Calu3 (cell line): ENCODE measurements around the gene PLVAP. TPM values are rescaled to one million over a fixed set of nuclear protein-coding genes. Genes with fewer than 3 reads are reported as not detected.

Experiments
- BruUV-seq: library from RNA; stranded (reverse); fragments of 400-500 nt; replicated peaks from 2 replicates; lab custom pipeline; 2021; lab: Mats Ljungman, UMichigan
- CTCF ChIA-PET: fragments of 300-600 bp; sonication (Branson Sonifier 250); formaldehyde crosslinking; loops from one replicate; lab custom pipeline; 2022; ENCODE audit warnings: antibody characterized with exemption; lab: Charles Lee
- DNase-seq: peaks from one replicate; pipeline ENCODE4 v3.0.0; 2022
- H3K27ac Mint-ChIP-seq: one replicate; pipeline ENCODE4 v1.8.0; 2022; ENCODE audit warnings: mixed read lengths; ENCODE audit not compliant: unreplicated experiment
- H3K27me3 Mint-ChIP-seq: one replicate; pipeline ENCODE4 v1.8.0; 2022; ENCODE audit warnings: mixed read lengths; ENCODE audit not compliant: unreplicated experiment
- H3K36me3 Mint-ChIP-seq: one replicate; pipeline ENCODE4 v1.8.0; 2022; ENCODE audit warnings: mild to moderate bottlenecking, moderate library complexity, mixed read lengths; ENCODE audit not compliant: insufficient read depth, unreplicated experiment
- H3K4me1 Mint-ChIP-seq: one replicate; pipeline ENCODE4 v1.8.0; 2022; ENCODE audit warnings: mild to moderate bottlenecking, low read depth, mixed read lengths; ENCODE audit not compliant: unreplicated experiment
- H3K4me3 Mint-ChIP-seq: one replicate; pipeline ENCODE4 v1.8.0; 2022; ENCODE audit warnings: mild to moderate bottlenecking, low read depth, moderate library complexity, mixed read lengths; ENCODE audit not compliant: unreplicated experiment
- H3K9me3 Mint-ChIP-seq: one replicate; pipeline ENCODE4 v1.8.0; 2022; ENCODE audit warnings: low read depth, mixed read lengths; ENCODE audit not compliant: unreplicated experiment
- intact Hi-C: fragments of 100-400 bp; cut with micrococcal nuclease; formaldehyde crosslinking; loops from one replicate; pipeline ENCODE4 v1.10.0; 2022; ENCODE audit not compliant: unreplicated experiment
- total RNA-seq: library from RNA; stranded (reverse); gene quantifications from 2 replicates; pipeline ENCODE4 v1.2.3, GENCODE V29; 2022
- TF ChIP-seq, protein P1 (sequence below): fragments of 200-600 bp; IDR thresholded peaks from one replicate; pipeline ENCODE4 v1.8.0; 2022; ENCODE audit warnings: antibody characterized with exemption; ENCODE audit not compliant: unreplicated experiment

The PLVAP gene
- total RNA-seq, 1 experiment from 2014 or later, result not detected

DNA sequence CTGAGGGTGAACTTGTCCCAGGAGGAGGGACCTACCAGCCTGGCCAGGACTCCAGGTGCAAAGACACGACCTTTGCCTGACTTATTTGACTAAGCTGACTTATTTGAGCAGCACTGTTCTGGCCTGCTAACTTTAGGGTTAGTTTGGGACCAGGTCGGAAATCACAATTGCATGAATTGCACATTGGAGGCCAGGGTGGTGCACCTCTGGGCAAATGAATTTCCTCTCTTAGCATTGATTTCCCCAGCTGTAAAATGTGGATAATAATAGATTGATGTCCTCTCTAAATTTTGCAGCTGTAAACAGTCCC lies 29.7 kb upstream of the PLVAP start:
- H3K9me3 Mint-ChIP-seq, result no peaks in the 10 kb centered on the region
- DNase-seq, result no peak
- CTCF ChIA-PET, result no interaction called here
- H3K27ac Mint-ChIP-seq, result no peak overlapping the region
- no peaks in the 10 kb centered on the region for H3K4me1 Mint-ChIP-seq
- H3K4me3 Mint-ChIP-seq, result no peak overlapping the region
- H3K27me3 Mint-ChIP-seq, result peaks cover 6% of the 10 kb centered on the region
- BruUV-seq, result no TSS peak
- intact Hi-C loops, result no loop called here
- H3K36me3 Mint-ChIP-seq, result no peaks in the 10 kb centered on the region
- TF ChIP-seq, protein P1, sequence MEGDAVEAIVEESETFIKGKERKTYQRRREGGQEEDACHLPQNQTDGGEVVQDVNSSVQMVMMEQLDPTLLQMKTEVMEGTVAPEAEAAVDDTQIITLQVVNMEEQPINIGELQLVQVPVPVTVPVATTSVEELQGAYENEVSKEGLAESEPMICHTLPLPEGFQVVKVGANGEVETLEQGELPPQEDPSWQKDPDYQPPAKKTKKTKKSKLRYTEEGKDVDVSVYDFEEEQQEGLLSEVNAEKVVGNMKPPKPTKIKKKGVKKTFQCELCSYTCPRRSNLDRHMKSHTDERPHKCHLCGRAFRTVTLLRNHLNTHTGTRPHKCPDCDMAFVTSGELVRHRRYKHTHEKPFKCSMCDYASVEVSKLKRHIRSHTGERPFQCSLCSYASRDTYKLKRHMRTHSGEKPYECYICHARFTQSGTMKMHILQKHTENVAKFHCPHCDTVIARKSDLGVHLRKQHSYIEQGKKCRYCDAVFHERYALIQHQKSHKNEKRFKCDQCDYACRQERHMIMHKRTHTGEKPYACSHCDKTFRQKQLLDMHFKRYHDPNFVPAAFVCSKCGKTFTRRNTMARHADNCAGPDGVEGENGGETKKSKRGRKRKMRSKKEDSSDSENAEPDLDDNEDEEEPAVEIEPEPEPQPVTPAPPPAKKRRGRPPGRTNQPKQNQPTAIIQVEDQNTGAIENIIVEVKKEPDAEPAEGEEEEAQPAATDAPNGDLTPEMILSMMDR, result no peak

DNA sequence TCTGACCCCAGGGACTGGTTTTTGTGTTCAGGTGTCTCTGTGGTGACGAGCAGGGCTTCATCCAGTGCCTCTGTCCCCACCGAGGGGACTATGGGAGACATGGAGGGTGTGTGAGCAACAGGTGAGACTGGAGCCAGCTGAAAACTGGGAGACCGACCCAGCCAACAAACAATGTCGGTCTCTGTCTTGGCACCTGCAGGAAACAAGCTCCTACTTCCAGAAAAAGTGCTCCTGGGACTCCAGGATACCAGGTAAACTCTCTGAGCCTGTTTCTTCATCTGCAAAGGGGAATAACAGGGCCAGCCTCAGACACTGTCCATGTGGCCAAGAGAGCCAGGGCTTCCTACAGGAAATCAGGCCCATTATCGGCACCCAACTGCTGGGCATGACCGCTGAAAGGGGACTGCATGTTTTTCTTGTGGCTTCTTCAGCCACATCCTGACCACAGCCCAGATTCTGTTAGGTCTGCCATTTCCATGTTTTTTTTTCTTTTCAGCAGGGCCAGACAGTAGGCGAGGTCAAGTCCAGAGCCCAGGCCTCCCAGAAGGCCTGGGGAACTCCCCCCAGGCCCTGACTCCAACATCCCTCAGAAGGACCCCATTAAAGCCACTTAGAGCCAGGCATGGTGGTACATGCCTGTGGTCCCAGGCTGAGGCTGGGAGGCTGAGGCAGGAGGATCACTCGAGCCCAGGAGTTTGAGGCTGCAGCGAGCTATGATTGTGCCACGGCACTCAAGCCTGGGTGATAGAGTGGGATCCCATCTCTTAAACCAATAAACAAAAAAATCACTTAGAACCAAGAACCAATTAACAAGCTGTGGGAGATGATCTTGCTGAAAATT lies 29.1 kb upstream of the PLVAP start:
- peaks cover 7% of the 10 kb centered on the region for H3K27me3 Mint-ChIP-seq
- no peak for DNase-seq
- no TSS peak for BruUV-seq
- TF ChIP-seq, protein P1, result no peak
- no peaks in the 10 kb centered on the region for H3K9me3 Mint-ChIP-seq
- no peak overlapping the region for H3K27ac Mint-ChIP-seq
- no peaks in the 10 kb centered on the region for H3K4me1 Mint-ChIP-seq
- CTCF ChIA-PET, result no interaction called here
- no peaks in the 10 kb centered on the region for H3K36me3 Mint-ChIP-seq
- no peak overlapping the region for H3K4me3 Mint-ChIP-seq
- intact Hi-C loops, result no loop called here

DNA sequence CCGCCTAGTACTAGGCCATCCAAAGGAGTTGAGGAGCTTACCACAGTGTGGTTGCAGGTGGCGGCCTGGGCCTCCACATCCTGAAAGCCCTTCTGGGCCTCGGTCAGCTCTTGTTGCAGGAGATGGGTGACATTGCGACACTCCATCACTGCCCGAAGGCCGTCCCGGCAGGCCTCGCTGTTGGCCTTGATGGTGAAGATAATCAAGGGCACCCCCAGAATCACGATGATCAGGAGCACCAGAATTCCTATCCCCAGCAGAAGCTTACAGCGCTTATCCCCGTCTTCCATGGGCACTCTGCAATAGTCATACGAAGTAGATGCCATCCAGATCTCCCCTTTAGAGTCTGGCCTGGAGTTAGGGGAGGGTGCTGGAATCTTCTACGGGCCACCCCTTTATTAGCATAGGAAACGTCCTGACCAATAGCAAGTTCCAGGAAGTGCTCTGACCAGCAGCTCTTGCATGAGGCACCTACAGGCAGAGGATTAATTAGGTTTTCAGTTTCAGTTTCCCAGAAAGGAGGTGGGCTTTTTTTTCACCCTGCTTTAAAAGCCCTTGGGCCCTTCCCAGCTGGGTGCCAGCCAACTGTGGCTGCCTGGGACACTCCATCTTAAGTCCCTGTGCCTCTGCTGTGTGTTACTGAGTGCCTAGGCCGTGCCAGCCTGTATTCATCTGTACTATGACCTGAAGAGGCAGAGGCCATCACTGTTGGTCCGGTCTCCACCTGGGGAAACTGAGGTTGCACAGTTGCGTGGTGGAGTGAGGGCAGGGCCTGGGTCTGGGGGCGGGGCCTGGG lies 28.3 kb upstream of the PLVAP start, which contains the start of gene BST2:
BST2 (minus strand) TSS at position 381 of the 796 bp plus-strand sequence; CDS start at position 326, 55 bp downstream.
- BruUV-seq, result no TSS peak
- no peak for DNase-seq
- H3K36me3 Mint-ChIP-seq, result no peaks in the 10 kb centered on the region
- H3K27ac Mint-ChIP-seq, result no peak within 1 kb of the TSS
- intact Hi-C loops, result no loop called here
- H3K4me3 Mint-ChIP-seq, result no peak within 1 kb of the TSS
- CTCF ChIA-PET, result no interaction called here
- H3K4me1 Mint-ChIP-seq, result no peaks in the 10 kb centered on the region
- peaks cover 11% of the 10 kb centered on the region for H3K27me3 Mint-ChIP-seq
- TF ChIP-seq, protein P1, result no peak
- no peaks in the 10 kb centered on the region for H3K9me3 Mint-ChIP-seq

DNA sequence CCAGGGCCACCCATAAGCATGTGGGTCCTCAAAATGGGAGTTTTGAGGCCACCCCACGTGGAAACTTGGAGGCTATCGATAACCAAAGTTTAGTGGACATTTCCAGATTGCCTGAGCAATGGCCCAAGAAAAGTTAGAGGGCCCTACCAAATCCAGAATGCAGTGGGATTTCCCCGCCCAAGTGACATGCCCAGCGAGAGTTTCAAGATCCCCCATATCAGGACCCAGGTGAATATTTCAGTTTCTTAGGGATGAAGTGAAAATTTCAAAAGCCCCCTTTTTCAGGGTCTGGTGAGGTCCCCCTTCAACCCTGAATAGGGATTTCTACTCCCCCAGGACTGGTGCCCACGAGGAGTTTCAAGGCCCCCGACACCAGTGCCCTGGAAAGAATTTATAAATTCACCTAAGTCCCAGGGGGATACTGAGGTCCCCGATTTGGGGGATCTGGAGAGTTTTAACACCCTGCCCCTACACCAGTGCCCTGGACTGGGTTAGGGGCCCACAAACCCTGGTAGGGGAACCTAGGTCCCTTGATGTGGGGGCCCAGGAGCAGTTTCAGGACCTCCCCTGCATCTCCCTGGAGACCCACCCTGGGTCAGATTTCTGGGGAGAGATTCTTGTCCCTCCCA lies 27.6 kb upstream of the PLVAP start:
- CTCF ChIA-PET, result no interaction called here
- H3K4me1 Mint-ChIP-seq, result no peaks in the 10 kb centered on the region
- H3K27me3 Mint-ChIP-seq, result peaks cover 11% of the 10 kb centered on the region
- H3K36me3 Mint-ChIP-seq, result no peaks in the 10 kb centered on the region
- TF ChIP-seq, protein P1, result no peak
- no peaks in the 10 kb centered on the region for H3K9me3 Mint-ChIP-seq
- intact Hi-C loops, result no loop called here
- no peak for DNase-seq
- BruUV-seq, result no TSS peak
- H3K27ac Mint-ChIP-seq, result no peak overlapping the region
- no peak overlapping the region for H3K4me3 Mint-ChIP-seq
